Rectal smooth muscle tissue (tissue), 1 donor: ENCODE data around the gene TMEM120B.

Experiments used
- H3K27ac ChIP-seq: one replicate; pipeline ENCODE4 v1.7.0; 2013; ENCODE audit warnings: low read depth, low read length, inconsistent platforms
- H3K27me3 ChIP-seq: one replicate; pipeline ENCODE4 v1.7.0; 2013; ENCODE audit warnings: low read length; ENCODE audit not compliant: control insufficient read depth, insufficient read depth
- H3K36me3 ChIP-seq: one replicate; pipeline ENCODE4 v1.7.0; 2013; ENCODE audit warnings: low read length; ENCODE audit not compliant: control insufficient read depth, insufficient read depth
- H3K4me1 ChIP-seq: one replicate; pipeline ENCODE4 v1.7.0; 2013; ENCODE audit warnings: low read length; ENCODE audit not compliant: control insufficient read depth, insufficient read depth
- H3K4me3 ChIP-seq: one replicate; pipeline ENCODE4 v1.7.0; 2013; ENCODE audit warnings: low read length
- H3K9ac ChIP-seq: one replicate; pipeline ENCODE4 v1.7.0; 2013; ENCODE audit warnings: low read length

The TMEM120B gene

GRCh38 chr12:121793440-121793837, 80.9 kb downstream of the TMEM120B start, which contains the start of gene RHOF:
Gene RHOF, minus strand, starts transcription at chr12:121793688. Its CDS starts 55 bp downstream, at chr12:121793633.
- H3K36me3 ChIP-seq, result peaks cover 5% of the 10 kb centered on the region
- peak within 1 kb of the TSS; percentile 39 for H3K9ac ChIP-seq

GRCh38 chr12:121793838-121794533, 81.4 kb downstream of the TMEM120B start:
- Histone ChIP-seq H3K36me3 (peaks cover 5% of the 10 kb centered on the region), H3K27ac (peak overlapping the region; percentile 54), H3K27me3 (no peaks in the 10 kb centered on the region), H3K9ac (peak overlapping the region; percentile 6), H3K4me3 (peak overlapping the region; percentile 51), H3K4me1 (peaks cover 38% of the 10 kb centered on the region)

More at GRCh38 chr12:121793440-121793837, 80.9 kb downstream of the TMEM120B start, which contains the start of gene RHOF:
- H3K4me3 ChIP-seq, result peak within 1 kb of the TSS; percentile 51
- H3K4me1 ChIP-seq, result peaks cover 33% of the 10 kb centered on the region
- H3K27me3 ChIP-seq, result no peaks in the 10 kb centered on the region
- H3K27ac ChIP-seq, result peak within 1 kb of the TSS; percentile 54

GRCh38 chr12:121794534-121795033, 82.0 kb downstream of the TMEM120B start:
- peaks cover 42% of the 10 kb centered on the region for H3K4me1 ChIP-seq
- peak overlapping the region; percentile 19 for H3K9ac ChIP-seq
- peaks cover 5% of the 10 kb centered on the region for H3K36me3 ChIP-seq
- H3K27me3 ChIP-seq, result no peaks in the 10 kb centered on the region
- H3K4me3 ChIP-seq, result peak overlapping the region; percentile 3
- peak overlapping the region; percentile 54 for H3K27ac ChIP-seq

- Histone ChIP-seq H3K36me3 (peaks cover 5% of the 10 kb centered on the region), H3K9ac (no peak overlapping the region), H3K27me3 (no peaks in the 10 kb centered on the region), H3K27ac (peak overlapping the region; percentile 27), H3K4me1 (peaks cover 42% of the 10 kb centered on the region), H3K4me3 (peak overlapping the region; percentile 3)
Measured at GRCh38 chr12:121795034-121795968, 82.7 kb downstream of the TMEM120B start.

GRCh38 chr12:121796855-121797751, 84.6 kb downstream of the TMEM120B start:
- Histone ChIP-seq H3K4me1 (peaks cover 45% of the 10 kb centered on the region), H3K9ac (no peak overlapping the region)

GRCh38 chr12:121797937-121798786, 85.6 kb downstream of the TMEM120B start:
- H3K4me1 ChIP-seq, result peaks cover 45% of the 10 kb centered on the region
- H3K9ac ChIP-seq, result peak overlapping the region; percentile 0
- H3K27me3 ChIP-seq, result no peaks in the 10 kb centered on the region
- peak overlapping the region; percentile 92 for H3K4me3 ChIP-seq
- H3K27ac ChIP-seq, result peak overlapping the region; percentile 98
- peaks cover 3% of the 10 kb centered on the region for H3K36me3 ChIP-seq

More at GRCh38 chr12:121796855-121797751, 84.6 kb downstream of the TMEM120B start:
- no peaks in the 10 kb centered on the region for H3K27me3 ChIP-seq
- peaks cover 3% of the 10 kb centered on the region for H3K36me3 ChIP-seq
- H3K27ac ChIP-seq, result peak overlapping the region; percentile 98
- H3K4me3 ChIP-seq, result peak overlapping the region; percentile 92

- H3K4me1 ChIP-seq, result peaks cover 45% of the 10 kb centered on the region
- peak overlapping the region; percentile 92 for H3K4me3 ChIP-seq
- peak overlapping the region; percentile 0 for H3K9ac ChIP-seq
- H3K36me3 ChIP-seq, result peaks cover 3% of the 10 kb centered on the region
- H3K27me3 ChIP-seq, result no peaks in the 10 kb centered on the region
- H3K27ac ChIP-seq, result peak overlapping the region; percentile 98
Measured at GRCh38 chr12:121798787-121799155, 86.2 kb downstream of the TMEM120B start.

GRCh38 chr12:121799156-121799841, 86.7 kb downstream of the TMEM120B start:
- Histone ChIP-seq H3K4me3 (peak overlapping the region; percentile 92), H3K36me3 (peaks cover 3% of the 10 kb centered on the region), H3K27ac (peak overlapping the region; percentile 98), H3K27me3 (no peaks in the 10 kb centered on the region), H3K4me1 (peaks cover 45% of the 10 kb centered on the region), H3K9ac (peak overlapping the region; percentile 45)

- H3K36me3 ChIP-seq, result peaks cover 3% of the 10 kb centered on the region
- peak overlapping the region; percentile 98 for H3K27ac ChIP-seq
- peak overlapping the region; percentile 92 for H3K4me3 ChIP-seq
- peaks cover 39% of the 10 kb centered on the region for H3K4me1 ChIP-seq
- no peaks in the 10 kb centered on the region for H3K27me3 ChIP-seq
- H3K9ac ChIP-seq, result peak overlapping the region; percentile 97
Measured at GRCh38 chr12:121799842-121800693, 87.5 kb downstream of the TMEM120B start.
